NT2/D1 (cell line): ENCODE measurements around the gene MKRN2OS.

Experiments used
- DNase-seq: peaks from one replicate; pipeline ENCODE4 v3.0.0-alpha.2; 2011; ENCODE audit warnings: low read depth, low spot score
- H3K27me3 ChIP-seq: 2 replicates; pipeline ENCODE4 v1.6.0; 2011; ENCODE audit warnings: mild to moderate bottlenecking; ENCODE audit not compliant: insufficient read length, insufficient read depth
- H3K36me3 ChIP-seq: 2 replicates; pipeline ENCODE4 v1.6.1; 2011; ENCODE audit warnings: mild to moderate bottlenecking, low read length, mixed read lengths; ENCODE audit not compliant: insufficient read depth, insufficient read length
- H3K4me1 ChIP-seq: 2 replicates; pipeline ENCODE4 v1.5.1; 2011; ENCODE audit not compliant: insufficient read depth, insufficient read length
- H3K4me3 ChIP-seq: 2 replicates; pipeline ENCODE4 v1.5.1; 2011; ENCODE audit warnings: low read depth; ENCODE audit not compliant: insufficient read length
- H3K9ac ChIP-seq: 2 replicates; pipeline ENCODE4 v1.6.0; 2011; ENCODE audit warnings: low read depth; ENCODE audit not compliant: insufficient read length
- H3K9me3 ChIP-seq: 2 replicates; pipeline ENCODE4 v1.5.1; 2011; ENCODE audit warnings: mild to moderate bottlenecking, low read length; ENCODE audit not compliant: insufficient read depth
- SUZ12 ChIP-seq: IDR thresholded peaks from 2 replicates; pipeline ENCODE4 v1.6.1; 2011; ENCODE audit not compliant: insufficient read length, insufficient read depth; ENCODE audit errors: extremely low read depth
- YY1 ChIP-seq: IDR thresholded peaks from 2 replicates; pipeline ENCODE4 v1.6.1; 2011; ENCODE audit not compliant: insufficient read length, insufficient read depth
- ZNF274 ChIP-seq: IDR thresholded peaks from 2 replicates; pipeline ENCODE4 v1.6.1; 2011; ENCODE audit warnings: mild to moderate bottlenecking, low read depth, low read length

Gene MKRN2OS, protein sequence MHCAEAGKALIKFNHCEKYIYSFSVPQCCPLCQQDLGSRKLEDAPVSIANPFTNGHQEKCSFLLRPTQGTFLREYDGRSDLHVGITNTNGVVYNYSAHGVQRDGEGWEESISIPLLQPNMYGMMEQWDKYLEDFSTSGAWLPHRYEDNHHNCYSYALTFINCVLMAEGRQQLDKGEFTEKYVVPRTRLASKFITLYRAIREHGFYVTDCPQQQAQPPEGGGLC

DNA sequence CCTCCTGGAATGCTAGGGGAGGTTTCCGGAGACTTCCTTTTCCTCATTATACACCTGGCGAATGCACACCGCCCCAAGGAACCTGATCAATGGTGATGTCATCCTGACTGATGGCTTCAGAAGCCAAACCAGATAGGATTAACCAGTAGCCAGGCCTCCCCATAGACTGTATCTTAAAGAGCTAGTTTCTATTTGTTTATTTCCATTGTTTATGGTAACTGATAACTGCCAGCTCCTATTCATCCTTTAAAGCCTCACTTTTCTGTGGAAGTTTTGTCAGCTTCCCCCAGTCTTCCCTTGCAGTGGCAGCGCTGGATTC lies at the start of gene MKRN2OS:
TSS of gene MKRN2OS (minus strand) at position 27 of the 319 bp plus-strand sequence. CDS start 35 bp downstream, outside the sequence.
- Histone ChIP-seq H3K36me3 (peaks cover 9% of the 10 kb centered on the region), H3K27me3 (no peaks in the 10 kb centered on the region), H3K4me1 (no peaks in the 10 kb centered on the region), H3K9ac (no peak within 1 kb of the TSS), H3K4me3 (no peak within 1 kb of the TSS), H3K9me3 (no peaks in the 10 kb centered on the region)
- TF ChIP-seq YY1 (no peak), ZNF274 (no peak), SUZ12 (no peak)
- no peak for DNase-seq

DNA sequence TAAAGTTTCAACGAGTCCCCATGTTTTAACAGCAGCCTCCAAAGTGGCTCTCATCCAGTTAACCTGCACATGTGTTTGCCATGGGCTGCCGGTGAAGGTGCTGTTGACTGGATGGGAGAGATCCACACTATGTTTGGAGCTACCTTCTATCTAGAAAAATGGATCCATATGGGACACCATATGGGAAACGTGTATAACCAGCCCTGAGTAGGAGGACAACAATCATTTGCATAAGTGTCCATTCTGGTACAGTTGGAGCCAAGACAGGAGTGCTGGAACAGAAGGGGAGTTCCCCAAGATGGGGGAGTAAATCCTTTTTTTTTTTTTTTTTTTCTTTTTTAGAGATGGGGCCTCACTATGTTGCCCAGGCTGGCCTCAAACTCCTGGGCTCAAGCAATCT lies 48.2 kb upstream of the MKRN2OS start:
- Histone ChIP-seq H3K27me3 (no peaks in the 10 kb centered on the region), H3K9me3 (no peaks in the 10 kb centered on the region), H3K36me3 (peaks cover 82% of the 10 kb centered on the region), H3K4me1 (peaks cover 2% of the 10 kb centered on the region), H3K4me3 (no peak overlapping the region), H3K9ac (no peak overlapping the region)
- no peak for TF ChIP-seq SUZ12
- TF ChIP-seq ZNF274: no peak
- no peak for TF ChIP-seq YY1
- no peak for DNase-seq

DNA sequence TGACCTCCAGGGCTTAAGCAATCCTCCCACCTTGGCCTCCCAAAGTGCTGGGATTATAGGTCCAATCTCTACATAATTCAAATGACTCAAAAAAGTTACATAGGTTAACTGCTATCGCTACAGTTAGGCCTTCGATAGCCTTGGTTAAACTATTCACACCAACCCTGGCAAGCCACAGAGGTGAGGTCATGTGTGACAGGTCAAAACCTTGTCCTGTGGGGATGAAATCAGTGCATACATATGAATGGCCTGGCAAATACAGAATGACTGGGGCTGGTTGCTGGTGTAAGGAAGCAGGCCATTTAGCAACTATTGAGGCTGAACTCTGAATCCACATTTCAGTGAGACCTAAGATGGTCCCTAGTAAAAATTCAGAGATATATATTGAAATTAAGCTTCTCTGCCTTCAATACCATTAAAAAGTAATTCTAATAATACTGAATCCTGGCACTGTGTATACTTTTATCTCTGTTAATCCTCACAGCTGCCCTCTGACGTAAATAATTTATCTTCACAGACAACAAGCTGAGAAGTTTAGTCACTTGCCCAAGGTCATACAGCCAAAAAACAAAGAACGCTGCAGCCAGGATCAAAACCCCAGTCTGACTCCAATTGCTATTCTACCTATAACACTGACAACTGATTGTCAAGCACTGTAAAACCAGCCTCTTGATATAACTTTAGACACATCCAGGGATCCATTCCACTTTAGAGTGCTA lies 46.9 kb upstream of the MKRN2OS start:
- no peak overlapping the region for H3K9ac ChIP-seq
- peaks cover 2% of the 10 kb centered on the region for H3K4me1 ChIP-seq
- TF ChIP-seq SUZ12: no peak
- no peak for DNase-seq
- no peak overlapping the region for H3K4me3 ChIP-seq
- no peaks in the 10 kb centered on the region for H3K27me3 ChIP-seq
- no peaks in the 10 kb centered on the region for H3K9me3 ChIP-seq
- peaks cover 82% of the 10 kb centered on the region for H3K36me3 ChIP-seq

DNA sequence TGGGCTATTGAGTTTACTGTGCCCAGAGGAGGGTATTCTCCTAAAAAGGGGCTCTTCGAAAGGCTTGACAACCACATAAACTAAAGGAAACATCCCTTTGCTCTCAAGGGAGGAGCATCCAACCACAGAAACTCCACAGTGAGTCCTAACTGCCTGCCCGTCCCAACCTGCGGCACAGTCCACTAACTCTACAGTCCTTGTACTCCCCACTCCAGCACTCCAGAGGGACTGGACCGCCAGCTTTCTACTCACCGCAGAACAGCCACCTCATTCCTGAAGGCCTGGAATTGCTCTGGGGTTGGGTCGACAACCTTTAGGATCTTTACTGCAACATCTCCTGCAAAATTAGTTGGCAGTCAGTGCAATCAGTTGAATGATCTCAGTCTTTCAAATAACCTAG lies 46.2 kb upstream of the MKRN2OS start:
- peaks cover 84% of the 10 kb centered on the region for H3K36me3 ChIP-seq
- DNase-seq: no peak
- no peaks in the 10 kb centered on the region for H3K9me3 ChIP-seq
- H3K27me3 ChIP-seq: no peaks in the 10 kb centered on the region
- H3K4me1 ChIP-seq: peaks cover 2% of the 10 kb centered on the region
- H3K4me3 ChIP-seq: no peak overlapping the region
- H3K9ac ChIP-seq: no peak overlapping the region
- TF ChIP-seq YY1: no peak
- no peak for TF ChIP-seq SUZ12
- TF ChIP-seq ZNF274: no peak

DNA sequence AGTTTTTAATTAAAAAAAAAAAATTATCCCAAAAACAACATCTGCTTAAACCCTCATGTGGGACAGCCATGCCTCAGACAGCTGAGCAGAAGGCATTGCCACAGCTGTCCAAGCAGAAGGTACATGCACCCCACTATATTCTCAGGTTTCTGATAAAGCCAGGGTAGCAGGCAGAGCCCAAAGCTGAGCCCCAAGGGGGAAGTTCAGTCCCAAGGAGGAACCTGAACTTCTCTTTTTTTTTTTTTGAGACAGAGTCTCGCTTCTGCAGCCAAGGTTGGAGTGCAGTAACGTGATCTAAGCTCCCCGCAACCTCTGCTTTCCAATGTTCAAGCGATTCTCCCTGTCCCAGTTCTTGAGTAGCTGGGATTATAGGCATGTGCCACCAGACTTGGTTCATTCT lies 44.8 kb upstream of the MKRN2OS start:
- no peak for TF ChIP-seq SUZ12
- no peak for TF ChIP-seq ZNF274
- peaks cover 85% of the 10 kb centered on the region for H3K36me3 ChIP-seq

DNA sequence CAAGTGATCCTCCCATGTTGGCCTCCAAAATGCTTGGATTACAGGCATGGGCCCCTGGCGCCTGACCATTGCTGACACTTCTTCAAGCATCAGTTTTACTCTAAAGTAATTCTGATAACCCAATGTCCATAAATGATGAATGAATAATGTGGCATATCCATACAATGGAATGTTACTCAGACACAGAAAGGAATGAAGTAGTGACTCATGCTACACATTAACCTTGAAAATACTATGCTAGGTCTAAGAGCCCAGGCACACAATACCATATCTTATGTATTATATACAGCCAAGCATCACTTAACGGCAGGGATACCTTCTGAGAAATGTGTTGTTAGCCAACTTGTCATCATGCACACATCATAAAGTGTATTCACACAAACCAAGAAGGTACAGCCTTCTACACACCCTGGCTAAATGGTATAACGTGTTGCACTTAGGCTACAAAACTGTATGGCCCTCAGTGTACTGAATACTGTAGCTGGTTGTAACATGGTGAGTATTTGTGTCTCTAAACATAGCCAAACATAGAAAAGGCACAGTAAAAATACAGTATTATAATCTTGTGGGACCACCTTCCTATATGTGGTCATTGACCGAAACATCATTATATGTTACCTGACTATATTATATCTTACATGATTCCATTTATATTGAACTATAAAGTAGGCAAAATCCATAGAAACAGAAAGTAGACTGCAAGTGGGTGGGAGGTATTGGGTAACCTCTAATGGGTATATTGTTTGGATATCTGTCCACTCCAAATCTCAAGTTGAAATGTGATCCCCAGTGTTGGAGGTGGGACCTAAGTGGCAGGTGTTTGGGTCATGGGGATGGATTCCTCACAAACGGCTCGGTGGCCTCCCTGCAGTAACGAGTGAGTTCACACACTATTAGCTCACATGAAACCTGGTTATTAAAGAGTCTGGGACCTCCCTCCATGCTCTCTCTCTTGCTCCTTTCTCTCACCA lies 43.0 kb upstream of the MKRN2OS start:
- Histone ChIP-seq H3K36me3 (peaks cover 87% of the 10 kb centered on the region), H3K4me3 (no peak overlapping the region), H3K9ac (no peak overlapping the region), H3K9me3 (no peaks in the 10 kb centered on the region), H3K27me3 (no peaks in the 10 kb centered on the region), H3K4me1 (peaks cover 4% of the 10 kb centered on the region)
- TF ChIP-seq ZNF274 (no peak), SUZ12 (no peak), YY1 (no peak)
- DNase-seq: no peak

More for the DNA sequence above, 44.8 kb upstream of the MKRN2OS start:
- Histone ChIP-seq H3K4me1 (no peaks in the 10 kb centered on the region), H3K9me3 (no peaks in the 10 kb centered on the region), H3K4me3 (no peak overlapping the region), H3K9ac (no peak overlapping the region), H3K27me3 (no peaks in the 10 kb centered on the region)
- no peak for DNase-seq

DNA sequence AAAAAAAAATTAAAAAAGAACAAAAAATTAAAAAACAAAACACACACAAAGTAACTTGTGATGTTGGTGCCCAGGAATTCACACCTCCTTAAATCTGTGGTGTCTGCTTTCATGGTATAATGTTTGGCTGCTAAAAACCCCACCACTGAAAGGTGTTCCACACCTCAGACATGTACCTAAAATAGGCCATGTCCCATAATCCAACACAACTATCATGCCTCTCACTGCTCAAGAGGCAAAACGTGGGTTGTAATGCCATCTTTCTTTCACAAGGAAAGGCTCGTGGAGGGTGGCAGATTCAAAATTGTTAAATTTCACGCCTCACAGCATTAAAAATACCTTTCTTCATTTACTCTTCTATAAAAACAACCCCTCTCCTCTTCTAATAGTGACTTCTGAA lies 41.1 kb upstream of the MKRN2OS start:
- Histone ChIP-seq H3K36me3 (peaks cover 97% of the 10 kb centered on the region), H3K27me3 (no peaks in the 10 kb centered on the region)

More for the DNA sequence above, 41.1 kb upstream of the MKRN2OS start:
- no peak overlapping the region for H3K4me3 ChIP-seq
- H3K9ac ChIP-seq: no peak overlapping the region
- H3K9me3 ChIP-seq: no peaks in the 10 kb centered on the region
- H3K4me1 ChIP-seq: peaks cover 4% of the 10 kb centered on the region
- no peak for DNase-seq
- TF ChIP-seq SUZ12: no peak
- TF ChIP-seq ZNF274: no peak
- TF ChIP-seq YY1: no peak
